H9 (cell line): ENCODE data around the gene ERC2. TPM values are rescaled to one million over a fixed set of nuclear protein-coding genes. Genes with fewer than 3 reads are reported as not detected.

ENCODE experiments used
- DNase-seq: peaks from one replicate; pipeline ENCODE4 v3.0.0-alpha.2; 2017
- H2AFZ ChIP-seq: one replicate; pipeline ENCODE4 v1.6.1; 2013; ENCODE audit warnings: mild to moderate bottlenecking, low read length, control low read depth, moderate library complexity
- H2AK5ac ChIP-seq: 2 replicates; pipeline ENCODE4 v1.6.1; 2013; ENCODE audit warnings: low read length, control low read depth, mixed read lengths; ENCODE audit not compliant: insufficient read length
- H2BK120ac ChIP-seq: one replicate; pipeline ENCODE4 v1.6.1; 2013; ENCODE audit warnings: low read depth, mild to moderate bottlenecking, low read length, control low read depth, inconsistent platforms; ENCODE audit not compliant: poor library complexity, severe bottlenecking
- H2BK12ac ChIP-seq: 2 replicates; pipeline ENCODE4 v1.6.1; 2013; ENCODE audit warnings: low read length, control low read depth, mixed read lengths, low read depth; ENCODE audit not compliant: insufficient read length
- H2BK15ac ChIP-seq: 2 replicates; pipeline ENCODE4 v1.6.1; 2013; ENCODE audit warnings: low read depth, low read length, control low read depth
- H2BK20ac ChIP-seq: one replicate; pipeline ENCODE4 v1.6.1; 2013; ENCODE audit warnings: low read depth, mild to moderate bottlenecking, low read length, control low read depth, inconsistent platforms; ENCODE audit not compliant: poor library complexity, severe bottlenecking
- H2BK5ac ChIP-seq: 2 replicates; pipeline ENCODE4 v1.6.1; 2013; ENCODE audit warnings: low read length, control low read depth, mixed read lengths; ENCODE audit not compliant: insufficient read length
- H3K14ac ChIP-seq: 2 replicates; pipeline ENCODE4 v1.6.1; 2013; ENCODE audit warnings: low read length, control low read depth; ENCODE audit not compliant: insufficient read depth
- H3K18ac ChIP-seq: 2 replicates; pipeline ENCODE4 v1.6.1; 2013; ENCODE audit warnings: low read depth, mild to moderate bottlenecking, mixed read lengths, low read length, control low read depth; ENCODE audit not compliant: insufficient read length
- H3K23ac ChIP-seq: 2 replicates; pipeline ENCODE4 v1.6.1; 2013; ENCODE audit warnings: low read length, control low read depth, mixed read lengths, low read depth; ENCODE audit not compliant: insufficient read length
- H3K23me2 ChIP-seq: 2 replicates; pipeline ENCODE4 v1.6.1; 2013; ENCODE audit warnings: low read depth, mild to moderate bottlenecking, mixed read lengths, low read length, control low read depth; ENCODE audit not compliant: insufficient read length, poor library complexity, severe bottlenecking
- H3K27ac ChIP-seq: 2 replicates; pipeline ENCODE4 v1.5.1; 2013; ENCODE audit warnings: low read length, control low read depth, mixed read lengths, low read depth; ENCODE audit not compliant: insufficient read length
- H3K27me3 ChIP-seq: 2 replicates; pipeline ENCODE4 v1.6.1; 2013; ENCODE audit warnings: low read length, control low read depth, inconsistent platforms; ENCODE audit not compliant: insufficient read depth
- H3K4ac ChIP-seq: 2 replicates; pipeline ENCODE4 v1.6.1; 2013; ENCODE audit warnings: low read depth, mild to moderate bottlenecking, control low read depth, inconsistent platforms, low read length, moderate library complexity
- H3K4me1 ChIP-seq: 2 replicates; pipeline ENCODE4 v1.6.1; 2013; ENCODE audit warnings: low read length, control low read depth, inconsistent platforms; ENCODE audit not compliant: insufficient read depth
- H3K4me2 ChIP-seq: 2 replicates; pipeline ENCODE4 v1.6.1; 2013; ENCODE audit warnings: low read length, control low read depth, mixed read lengths; ENCODE audit not compliant: insufficient read length, insufficient read depth
- H3K56ac ChIP-seq: 2 replicates; pipeline ENCODE4 v1.6.1; 2013; ENCODE audit warnings: low read depth, mild to moderate bottlenecking, mixed read lengths, low read length, control low read depth; ENCODE audit not compliant: insufficient read length
- H3K79me1 ChIP-seq: 2 replicates; pipeline ENCODE4 v1.6.1; 2013; ENCODE audit warnings: low read depth, mild to moderate bottlenecking, moderate library complexity, low read length, control low read depth, inconsistent platforms; ENCODE audit not compliant: insufficient read depth, poor library complexity, severe bottlenecking
- H3K79me2 ChIP-seq: 2 replicates; pipeline ENCODE4 v1.6.1; 2013; ENCODE audit warnings: low read length, control low read depth, inconsistent platforms; ENCODE audit not compliant: insufficient read depth
- H3K9ac ChIP-seq: 2 replicates; pipeline ENCODE4 v1.6.1; 2013; ENCODE audit warnings: low read length, control low read depth, mixed read lengths; ENCODE audit not compliant: insufficient read length; ENCODE audit errors: extremely low read depth
- H3K9me3 ChIP-seq: one replicate; pipeline ENCODE4 v1.6.1; 2013; ENCODE audit warnings: low read depth, low read length, inconsistent platforms; ENCODE audit not compliant: control insufficient read depth
- H3T11ph ChIP-seq: one replicate; pipeline ENCODE4 v1.6.1; 2013; ENCODE audit warnings: mild to moderate bottlenecking, low read length, control low read depth, inconsistent platforms
- H4K20me1 ChIP-seq: one replicate; pipeline ENCODE4 v1.6.1; 2013; ENCODE audit not compliant: control insufficient read depth, insufficient read length, insufficient read depth
- H4K5ac ChIP-seq: 2 replicates; pipeline ENCODE4 v1.6.1; 2013; ENCODE audit warnings: low read depth, mild to moderate bottlenecking, mixed read lengths, low read length, control low read depth; ENCODE audit not compliant: insufficient read length
- H4K8ac ChIP-seq: replicated peaks from 2 replicates; pipeline ENCODE4 v1.6.1; 2013; ENCODE audit warnings: low read length, control low read depth, mixed read lengths, low read depth; ENCODE audit not compliant: insufficient read length
- H4K91ac ChIP-seq: 2 replicates; pipeline ENCODE4 v1.6.1; 2013; ENCODE audit warnings: low read depth, mild to moderate bottlenecking, moderate library complexity, mixed read lengths, low read length, control low read depth; ENCODE audit not compliant: insufficient read length
- H3K27ac Mint-ChIP-seq, 3 experiments: 2 replicates in 2 of 3; 3 replicates in 1 of 3; pipeline ENCODE4 v1.8.0; 2020 to 2021; ENCODE audit warnings: mixed read lengths in 3 of 3, mild to moderate bottlenecking in 1 of 3, moderate library complexity in 1 of 3
- H3K27me3 Mint-ChIP-seq: 2 replicates; pipeline ENCODE4 v1.8.0; 2021; ENCODE audit warnings: low read depth, mild to moderate bottlenecking, moderate library complexity, mixed read lengths
- H3K36me3 Mint-ChIP-seq, 3 experiments: 2 replicates in 2 of 3; 3 replicates in 1 of 3; pipeline ENCODE4 v1.8.0; 2020 to 2021; ENCODE audit warnings: low read depth in 3 of 3, mixed read lengths in 3 of 3; ENCODE audit not compliant: insufficient read depth in 1 of 3
- H3K4me1 Mint-ChIP-seq, 2 experiments: 2 replicates each; pipeline ENCODE4 v1.8.0; 2020; ENCODE audit warnings: mixed read lengths in 2 of 2
- H3K4me3 Mint-ChIP-seq, 2 experiments: 2 replicates in 1 of 2; 3 replicates in 1 of 2; pipeline ENCODE4 v1.8.0; 2020 to 2021; ENCODE audit warnings: mild to moderate bottlenecking in 2 of 2, mixed read lengths in 2 of 2, moderate library complexity in 1 of 2
- H3K9me3 Mint-ChIP-seq, 2 experiments: 2 replicates in 1 of 2; 3 replicates in 1 of 2; pipeline ENCODE4 v1.8.0; 2020; ENCODE audit warnings: mild to moderate bottlenecking in 2 of 2, mixed read lengths in 2 of 2, moderate library complexity in 1 of 2
- WGBS: extraction: QIAGEN DNeasy Blood & Tissue Kit; methylation state at CpG from one replicate; pipeline ENCODE4 v1.1.7; 2013; ENCODE audit warnings: missing lambda C conversion rate, low lambda C conversion rate, mixed read lengths; ENCODE audit not compliant: insufficient read length; ENCODE audit errors: extremely low coverage; 5-methylcytosine and 5-hydroxymethylcytosine counted together
- total RNA-seq: library from RNA; stranded (reverse); gene quantifications from 2 replicates; pipeline ENCODE4 v1.2.1, GENCODE V29; 2021
- TF ChIP-seq, protein P1 (sequence below): fragments of 200-600 bp; sonication (generic); conservative IDR thresholded peaks from 3 replicates; pipeline ENCODE4 v1.8.0; 2021; ENCODE audit warnings: antibody characterized with exemption, mild to moderate bottlenecking

ERC2 gene
- total RNA-seq, 1 experiment from 2014 or later: 15.4 TPM

DNA sequence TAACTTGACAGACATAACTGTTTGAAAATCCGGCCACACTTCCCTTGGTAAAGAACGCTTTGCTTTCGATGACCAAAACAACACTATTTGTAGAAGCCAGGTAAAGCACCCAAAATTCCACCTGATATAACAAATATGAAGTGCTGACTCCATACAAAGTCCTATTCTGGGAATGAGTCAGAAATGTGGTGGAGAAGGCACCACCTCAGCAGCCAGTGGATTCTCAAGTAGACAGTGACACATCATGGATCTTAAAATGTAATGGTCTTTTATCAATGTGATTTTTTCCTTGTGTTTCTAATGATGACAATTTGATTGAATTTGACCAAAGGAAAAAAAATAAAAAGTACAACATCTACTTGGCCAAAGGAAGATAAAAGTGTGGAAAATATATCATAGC lies 846.2 kb downstream of the ERC2 start:
- Histone ChIP-seq H4K91ac (no peak overlapping the region), H3K23ac (no peak overlapping the region), H2AK5ac (no peak overlapping the region), H3K79me1 (no peaks in the 10 kb centered on the region), H3K4ac (no peak overlapping the region), H4K20me1 (no peaks in the 10 kb centered on the region), H2BK20ac (no peak overlapping the region), H2BK5ac (no peak overlapping the region), H2AFZ (no peak overlapping the region), H3K27me3 (no peaks in the 10 kb centered on the region), H3K56ac (no peak overlapping the region), H3K4me1 (peaks cover 4% of the 10 kb centered on the region; the same call in 1 of the 2 replicates), H2BK15ac (no peak overlapping the region), H2BK120ac (no peak overlapping the region), H3T11ph (no peak overlapping the region), H3K9me3 (no peaks in the 10 kb centered on the region), H4K5ac (no peak overlapping the region), H4K8ac (no peak overlapping the region), H2BK12ac (no peak overlapping the region), H3K27ac (no peak overlapping the region), H3K9ac (no peak overlapping the region), H3K79me2 (no peaks in the 10 kb centered on the region), H3K14ac (no peak overlapping the region), H3K23me2 (no peaks in the 10 kb centered on the region), H3K4me2 (no peak overlapping the region), H3K18ac (no peak overlapping the region)
- H3K27me3 Mint-ChIP-seq: peaks cover 3% of the 10 kb centered on the region
- TF ChIP-seq, protein P1, sequence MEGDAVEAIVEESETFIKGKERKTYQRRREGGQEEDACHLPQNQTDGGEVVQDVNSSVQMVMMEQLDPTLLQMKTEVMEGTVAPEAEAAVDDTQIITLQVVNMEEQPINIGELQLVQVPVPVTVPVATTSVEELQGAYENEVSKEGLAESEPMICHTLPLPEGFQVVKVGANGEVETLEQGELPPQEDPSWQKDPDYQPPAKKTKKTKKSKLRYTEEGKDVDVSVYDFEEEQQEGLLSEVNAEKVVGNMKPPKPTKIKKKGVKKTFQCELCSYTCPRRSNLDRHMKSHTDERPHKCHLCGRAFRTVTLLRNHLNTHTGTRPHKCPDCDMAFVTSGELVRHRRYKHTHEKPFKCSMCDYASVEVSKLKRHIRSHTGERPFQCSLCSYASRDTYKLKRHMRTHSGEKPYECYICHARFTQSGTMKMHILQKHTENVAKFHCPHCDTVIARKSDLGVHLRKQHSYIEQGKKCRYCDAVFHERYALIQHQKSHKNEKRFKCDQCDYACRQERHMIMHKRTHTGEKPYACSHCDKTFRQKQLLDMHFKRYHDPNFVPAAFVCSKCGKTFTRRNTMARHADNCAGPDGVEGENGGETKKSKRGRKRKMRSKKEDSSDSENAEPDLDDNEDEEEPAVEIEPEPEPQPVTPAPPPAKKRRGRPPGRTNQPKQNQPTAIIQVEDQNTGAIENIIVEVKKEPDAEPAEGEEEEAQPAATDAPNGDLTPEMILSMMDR: no peak
- H3K27ac Mint-ChIP-seq: no peak overlapping the region
- H3K4me1 Mint-ChIP-seq: peaks cover 17 to 28% of the 10 kb centered on the region in 2 experiments
- no peak overlapping the region for H3K4me3 Mint-ChIP-seq
- no CpG with 5 or more reads among the region's 3 CpGs for whole genome bisulfite sequencing
- H3K9me3 Mint-ChIP-seq: no peaks in the 10 kb centered on the region
- H3K36me3 Mint-ChIP-seq: no peaks in the 10 kb centered on the region
- DNase-seq: no peak
